IPS-20b (cell line): Measurements from ENCODE around the gene ODAD4.
"Not testable (repeated sequence)": the region's sequence is repeated elsewhere in the genome, so short reads cannot be mapped to it uniquely, and the experiment has no call there.

Experiments
- H3K27ac ChIP-seq: one replicate; pipeline ENCODE4 v1.5.1; 2013; ENCODE audit warnings: low read length
- H3K27me3 ChIP-seq: 2 replicates; pipeline ENCODE4 v1.6.1; 2013; ENCODE audit warnings: mild to moderate bottlenecking, low read length, inconsistent platforms; ENCODE audit not compliant: insufficient read depth
- H3K36me3 ChIP-seq: 2 replicates; pipeline ENCODE4 v1.6.1; 2013; ENCODE audit warnings: low read depth, mild to moderate bottlenecking, inconsistent platforms, low read length, moderate library complexity; ENCODE audit not compliant: insufficient read depth
- H3K4me1 ChIP-seq: 2 replicates; pipeline ENCODE4 v1.6.1; 2013; ENCODE audit warnings: mild to moderate bottlenecking, control low read depth, inconsistent platforms, low read length, moderate library complexity; ENCODE audit not compliant: insufficient read depth
- H3K4me3 ChIP-seq: 2 replicates; pipeline ENCODE4 v1.5.1; 2013; ENCODE audit warnings: mild to moderate bottlenecking, low read length, inconsistent platforms
- H3K9ac ChIP-seq: 2 replicates; pipeline ENCODE4 v1.6.1; 2013; ENCODE audit warnings: low read depth, mild to moderate bottlenecking, inconsistent platforms, low read length, moderate library complexity
- H3K9me3 ChIP-seq: 2 replicates; pipeline ENCODE4 v1.6.1; 2013; ENCODE audit warnings: mild to moderate bottlenecking, low read depth, low read length, inconsistent platforms; ENCODE audit not compliant: insufficient read depth

The ODAD4 gene

GRCh38 chr17:42001729-42002128 is 71.3 kb downstream of the ODAD4 start:
- no peak overlapping the region for H3K4me3 ChIP-seq
- no peaks in the 10 kb centered on the region for H3K4me1 ChIP-seq
- no peaks in the 10 kb centered on the region for H3K27me3 ChIP-seq
- H3K9ac ChIP-seq: no peak overlapping the region
- peaks cover 71% of the 10 kb centered on the region for H3K36me3 ChIP-seq
- H3K27ac ChIP-seq: no peak overlapping the region
- H3K9me3 ChIP-seq: no peaks in the 10 kb centered on the region

GRCh38 chr17:42002175-42002791 is 71.9 kb downstream of the ODAD4 start:
- Histone ChIP-seq H3K4me1 (no peaks in the 10 kb centered on the region), H3K27me3 (no peaks in the 10 kb centered on the region), H3K36me3 (peaks cover 65% of the 10 kb centered on the region), H3K9me3 (no peaks in the 10 kb centered on the region), H3K9ac (no peak overlapping the region), H3K27ac (no peak overlapping the region), H3K4me3 (no peak overlapping the region)

- Histone ChIP-seq H3K27ac (no peak overlapping the region), H3K36me3 (peaks cover 59% of the 10 kb centered on the region), H3K4me1 (no peaks in the 10 kb centered on the region), H3K9me3 (no peaks in the 10 kb centered on the region), H3K4me3 (no peak overlapping the region), H3K27me3 (no peaks in the 10 kb centered on the region), H3K9ac (no peak overlapping the region)
These were observed 72.4 kb downstream of the ODAD4 start for GRCh38 chr17:42002792-42003301.

- Histone ChIP-seq H3K9ac (no peak overlapping the region), H3K4me1 (no peaks in the 10 kb centered on the region), H3K9me3 (no peaks in the 10 kb centered on the region), H3K36me3 (peaks cover 42% of the 10 kb centered on the region), H3K4me3 (no peak overlapping the region), H3K27ac (no peak overlapping the region), H3K27me3 (no peaks in the 10 kb centered on the region)
These were observed 74.7 kb downstream of the ODAD4 start for GRCh38 chr17:42005166-42005565.

DNA sequence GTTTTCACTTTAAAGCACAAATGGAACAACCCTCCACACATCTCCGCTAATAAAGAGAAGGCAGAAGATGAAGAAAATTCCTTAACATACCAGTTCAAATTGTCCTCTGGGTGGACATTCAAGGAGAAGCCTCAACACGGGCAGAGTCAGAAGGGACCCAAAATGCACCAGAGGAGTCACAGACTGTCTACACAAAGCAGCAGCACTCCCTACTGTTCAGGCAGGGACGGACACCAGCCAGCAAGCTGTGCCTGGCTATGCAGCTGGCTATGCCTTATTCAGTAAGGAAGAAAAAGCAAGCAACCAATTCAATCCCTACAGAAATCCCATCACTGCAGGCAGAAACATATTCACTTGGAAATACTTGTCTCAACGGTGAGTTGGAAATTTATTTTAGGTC is 78.8 kb downstream of the ODAD4 start:
- H3K36me3 ChIP-seq: peaks cover 15% of the 10 kb centered on the region
- peak overlapping the region; percentile 16 for H3K27ac ChIP-seq
- peak overlapping the region; percentile 7; the same call in 1 of the 2 replicates for H3K9ac ChIP-seq
- no peaks in the 10 kb centered on the region for H3K27me3 ChIP-seq
- H3K9me3 ChIP-seq: no peaks in the 10 kb centered on the region
- H3K4me1 ChIP-seq: peaks cover 24% of the 10 kb centered on the region
- H3K4me3 ChIP-seq: no peak overlapping the region

- H3K27ac ChIP-seq, H3K4me3 ChIP-seq, H3K9me3 ChIP-seq, H3K27me3 ChIP-seq, H3K9ac ChIP-seq: not testable (repeated sequence)
- H3K4me1 ChIP-seq: peaks cover 24% of the 10 kb centered on the region
- peaks cover 11% of the 10 kb centered on the region; the same call in 1 of the 2 replicates for H3K36me3 ChIP-seq
These were observed 79.9 kb downstream of the ODAD4 start for GRCh38 chr17:42010266-42010680.

- Histone ChIP-seq H3K4me1 (peaks cover 27% of the 10 kb centered on the region), H3K4me3 (no peak overlapping the region), H3K27ac (peak overlapping the region; percentile 93), H3K9ac (peak overlapping the region; percentile 75; the same call in 1 of the 2 replicates), H3K27me3 (no peaks in the 10 kb centered on the region), H3K9me3 (no peaks in the 10 kb centered on the region), H3K36me3 (peaks cover 13% of the 10 kb centered on the region; the same call in 1 of the 2 replicates)
These were observed 80.6 kb downstream of the ODAD4 start for GRCh38 chr17:42010898-42011516.

DNA sequence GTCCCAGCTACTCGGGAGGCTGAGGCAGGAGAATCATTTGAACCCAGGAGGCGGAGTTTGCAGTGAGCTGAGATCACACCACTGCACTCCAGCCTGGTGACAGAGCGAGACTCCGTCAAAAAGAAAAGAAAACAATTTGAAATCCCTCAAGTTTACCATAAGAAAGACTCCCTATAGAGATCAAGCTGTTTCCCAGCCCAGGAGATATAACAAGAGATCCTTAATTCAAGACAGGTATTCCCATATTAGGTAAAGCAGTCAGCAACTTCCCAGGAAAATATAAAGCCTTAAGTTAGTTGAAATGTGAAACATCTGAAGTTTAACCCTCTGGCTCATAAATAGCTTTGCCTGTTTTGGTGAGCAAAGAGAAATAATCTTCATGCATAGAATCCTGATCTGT is 81.9 kb downstream of the ODAD4 start:
- H3K27me3 ChIP-seq: not testable (repeated sequence)
- H3K9ac ChIP-seq: peak overlapping the region; percentile 63; the same call in 1 of the 2 replicates

DNA sequence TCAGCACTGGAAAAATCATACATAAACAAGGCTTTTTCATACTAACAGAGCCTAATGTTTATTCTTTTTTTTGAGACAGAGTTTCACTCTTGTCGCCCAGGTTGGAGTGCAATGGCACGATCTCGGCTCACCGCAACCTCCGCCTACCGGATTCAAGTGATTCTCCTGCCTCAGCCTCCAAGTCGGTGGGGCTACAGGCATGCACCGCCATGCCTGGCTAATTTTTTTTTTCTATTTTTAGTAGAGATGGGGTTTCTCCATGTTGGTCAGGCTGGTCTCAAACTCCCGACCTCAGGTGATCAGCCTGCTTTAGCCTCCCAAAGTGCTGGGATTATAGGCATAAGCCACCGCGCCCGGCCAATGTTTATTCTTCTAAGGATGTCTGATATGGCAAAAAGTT is 83.3 kb downstream of the ODAD4 start:
- H3K4me1 ChIP-seq: peaks cover 29% of the 10 kb centered on the region
- H3K36me3 ChIP-seq: peaks cover 13% of the 10 kb centered on the region; the same call in 1 of the 2 replicates
- peak overlapping the region; percentile 63; the same call in 1 of the 2 replicates for H3K9ac ChIP-seq
- H3K9me3 ChIP-seq, H3K27me3 ChIP-seq: not testable (repeated sequence)
- peak overlapping the region; percentile 89 for H3K27ac ChIP-seq
- peak overlapping the region; percentile 17; the same call in 1 of the 2 replicates for H3K4me3 ChIP-seq

More for the DNA sequence above, 81.9 kb downstream of the ODAD4 start:
- peak overlapping the region; percentile 89 for H3K27ac ChIP-seq
- peaks cover 13% of the 10 kb centered on the region; the same call in 1 of the 2 replicates for H3K36me3 ChIP-seq
- H3K4me1 ChIP-seq: peaks cover 29% of the 10 kb centered on the region
- H3K9me3 ChIP-seq: not testable (repeated sequence)
- peak overlapping the region; percentile 17; the same call in 1 of the 2 replicates for H3K4me3 ChIP-seq
